ENCODE data around the gene MYADM.

Gene MYADM

GRCh38 chr19:53917356-53917755 lies 49.7 kb downstream of the MYADM start:
- no peak for DNase-seq
